ENCODE measurements around the gene PCGF2.
A peak's percentile ranks its signal among the peaks of the same experiment; 100 is the strongest.

Gene PCGF2

DNA sequence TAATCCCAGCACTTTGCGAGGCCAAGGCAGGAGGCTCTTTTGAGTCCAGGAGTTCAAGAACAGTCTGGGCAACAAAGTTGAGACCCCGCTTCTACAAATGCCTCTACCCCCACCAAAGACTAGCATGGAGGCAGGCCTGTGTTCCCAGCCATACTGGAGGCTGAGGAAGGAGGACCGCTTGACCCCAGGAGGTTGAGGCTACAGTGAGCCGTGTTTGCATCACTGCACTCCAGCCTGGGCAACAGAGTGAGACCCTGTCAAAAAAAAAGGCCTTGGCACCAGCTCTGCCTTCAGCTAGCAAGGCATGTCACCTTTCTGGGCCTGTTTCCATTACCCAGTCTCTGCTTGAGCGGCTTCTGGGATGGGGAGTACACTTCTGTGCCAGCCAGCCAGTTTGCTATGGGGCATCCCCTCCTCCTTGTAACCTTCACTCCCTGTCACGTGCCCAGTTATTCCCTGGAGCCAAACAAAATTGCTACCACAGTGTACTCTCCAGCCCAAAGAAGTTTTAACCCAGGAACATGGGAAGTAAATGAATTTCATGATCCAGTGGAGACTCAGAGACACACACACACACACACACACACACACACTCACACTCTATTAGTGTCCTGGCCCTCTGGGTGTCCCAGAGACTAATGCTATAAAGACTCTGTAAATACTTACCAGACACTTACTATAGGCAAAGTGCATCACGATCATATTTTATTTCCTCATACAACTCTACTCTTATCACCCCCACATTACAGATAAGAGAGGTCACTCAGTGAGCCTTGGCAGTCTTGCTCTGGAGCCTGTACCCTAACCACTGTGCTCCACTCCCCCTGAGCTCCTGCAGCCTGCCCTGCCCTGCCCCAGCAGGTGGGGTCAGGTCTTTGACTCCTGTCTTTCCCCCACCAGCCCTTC, 15.5 kb downstream of the PCGF2 start:
- no peak for TF ChIP-seq CTCF (IDR thresholded peaks at IDR 0.05; ENCODE audit: borderline replicate concordance, control extremely low read depth, extremely low read depth, insufficient read depth, missing control alignments)
- in situ Hi-C loops (cut with MboI; ENCODE audit: low sequenced_read_pairs, unreplicated experiment) = no loop called here
- DNase-seq (ENCODE audit: low spot score) = no peak

- TF ChIP-seq CTCF (IDR thresholded peaks at IDR 0.05; ENCODE audit: borderline replicate concordance, control extremely low read depth, extremely low read depth, insufficient read depth, missing control alignments) = no peak
- no peak for DNase-seq (ENCODE audit: low spot score)
- in situ Hi-C loops (cut with MboI; ENCODE audit: low sequenced_read_pairs, unreplicated experiment) = no loop called here
These were observed 16.4 kb downstream of the PCGF2 start for GRCh38 chr17:38731526-38732294.

- no peak for TF ChIP-seq CTCF (IDR thresholded peaks at IDR 0.05; ENCODE audit: borderline replicate concordance, control extremely low read depth, extremely low read depth, insufficient read depth, missing control alignments)
- DNase-seq (ENCODE audit: low spot score) = no peak
- in situ Hi-C loops (cut with MboI; ENCODE audit: low sequenced_read_pairs, unreplicated experiment) = no loop called here
These were observed 17.4 kb downstream of the PCGF2 start for GRCh38 chr17:38730526-38731379.

DNA sequence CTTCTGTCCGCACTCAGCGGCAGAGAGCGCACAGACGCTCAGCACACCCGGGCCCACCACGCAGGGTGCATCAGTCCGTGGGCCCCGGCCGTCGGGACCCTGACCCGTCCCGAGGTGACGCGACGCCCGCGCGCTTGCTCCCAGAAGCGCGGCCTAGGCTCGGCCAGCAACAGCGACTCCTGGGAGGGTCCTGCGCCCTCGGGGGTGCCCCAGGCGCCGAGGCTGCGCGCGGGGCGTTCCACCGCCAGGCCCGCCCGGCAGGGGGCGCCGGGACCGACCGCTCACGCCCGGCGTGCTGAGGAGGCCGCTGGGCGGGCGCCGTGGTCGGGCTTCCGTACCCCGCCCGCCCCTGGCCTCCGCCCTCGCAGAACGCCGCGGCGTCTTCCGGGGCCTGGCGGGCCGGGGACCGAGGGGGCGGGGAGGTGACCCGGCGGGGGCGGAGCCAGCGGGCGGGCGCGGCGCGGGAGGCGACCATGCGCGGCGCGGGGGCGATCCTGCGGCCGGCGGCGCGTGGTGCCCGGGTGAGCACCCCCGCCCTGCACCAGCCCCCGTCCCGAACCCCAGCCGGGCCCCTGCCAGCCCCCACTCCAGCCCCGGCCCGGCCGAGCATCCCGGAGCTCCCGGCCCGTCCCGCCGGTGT, 18.1 kb downstream of the PCGF2 start, which contains the start of gene CISD3:
Gene CISD3, plus strand, starts transcription at position 456 of the 640 bp plus-strand sequence. Its CDS starts 18 bp downstream, at position 474.
- in situ Hi-C loops (cut with MboI; ENCODE audit: low sequenced_read_pairs, unreplicated experiment) = no loop called here
- TF ChIP-seq CTCF (IDR thresholded peaks at IDR 0.05; ENCODE audit: borderline replicate concordance, control extremely low read depth, extremely low read depth, insufficient read depth, missing control alignments) = peak; percentile 96
- peak; percentile 95 for DNase-seq (ENCODE audit: low spot score)

DNA sequence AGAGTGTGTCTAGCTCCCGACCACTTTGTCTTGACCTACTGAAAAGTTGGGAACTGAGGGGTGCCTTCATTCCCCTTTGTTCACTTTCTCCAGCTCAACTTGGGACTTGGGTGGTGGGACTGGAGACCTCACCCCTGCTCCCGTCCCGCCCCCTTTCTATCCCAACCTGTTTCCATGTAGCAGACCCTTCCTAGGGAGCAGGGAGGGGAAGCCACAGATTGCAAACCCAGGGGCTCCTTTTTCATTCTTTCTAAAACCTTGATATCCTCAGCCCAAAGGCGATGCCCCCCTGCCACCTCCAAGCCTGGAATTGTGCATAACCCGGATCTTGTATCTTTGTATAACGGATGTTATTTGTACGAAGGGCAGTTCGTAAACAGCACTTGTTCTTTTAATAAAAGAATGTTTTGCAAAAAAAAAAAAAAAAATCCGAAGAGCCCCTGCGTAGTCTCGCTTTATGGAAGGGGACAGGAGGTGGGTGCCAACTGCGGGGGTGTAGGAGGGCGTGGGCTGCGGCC, 18.7 kb downstream of the PCGF2 start:
- no peak for TF ChIP-seq CTCF (IDR thresholded peaks at IDR 0.05; ENCODE audit: borderline replicate concordance, control extremely low read depth, extremely low read depth, insufficient read depth, missing control alignments)
- in situ Hi-C loops (cut with MboI; ENCODE audit: low sequenced_read_pairs, unreplicated experiment) = no loop called here

More for the DNA sequence above, 18.7 kb downstream of the PCGF2 start:
- DNase-seq (ENCODE audit: low spot score) = no peak

Data from GM13976 (cell line).